ENCODE measurements around the gene CAST.

The CAST gene

GRCh38 chr5:96625365-96625764 lies 36.8 kb upstream of the CAST start:
- Histone ChIP-seq H3F3A (ENCODE audit: insufficient read depth, low read length) (no peaks in the 10 kb centered on the region), H3K4me3 (ENCODE audit: low read depth, low read length, poor library complexity, severe bottlenecking) (no peak overlapping the region), H3K27me3 (ENCODE audit: insufficient read depth, low read length) (no peaks in the 10 kb centered on the region), H3K79me2 (ENCODE audit: insufficient read depth, low read length) (no peaks in the 10 kb centered on the region), H3K4me1 (ENCODE audit: insufficient read depth, low read length, severe bottlenecking) (peaks cover 4% of the 10 kb centered on the region), H4K20me1 (ENCODE audit: insufficient read depth, low read length) (no peaks in the 10 kb centered on the region), H3K9ac (ENCODE audit: low read length) (no peak overlapping the region), H2AFZ (ENCODE audit: low read length) (no peak overlapping the region), H3K4me2 (ENCODE audit: low read length) (no peak overlapping the region), H3K36me3 (ENCODE audit: insufficient read depth, low read length) (no peaks in the 10 kb centered on the region), H3K9me3 (ENCODE audit: low read length) (no peaks in the 10 kb centered on the region), H3K27ac (ENCODE audit: low read depth, low read length, poor library complexity, severe bottlenecking) (no peak overlapping the region), H3K9me2 (ENCODE audit: low read depth, low read length) (no peaks in the 10 kb centered on the region)
- TF ChIP-seq, protein P1, sequence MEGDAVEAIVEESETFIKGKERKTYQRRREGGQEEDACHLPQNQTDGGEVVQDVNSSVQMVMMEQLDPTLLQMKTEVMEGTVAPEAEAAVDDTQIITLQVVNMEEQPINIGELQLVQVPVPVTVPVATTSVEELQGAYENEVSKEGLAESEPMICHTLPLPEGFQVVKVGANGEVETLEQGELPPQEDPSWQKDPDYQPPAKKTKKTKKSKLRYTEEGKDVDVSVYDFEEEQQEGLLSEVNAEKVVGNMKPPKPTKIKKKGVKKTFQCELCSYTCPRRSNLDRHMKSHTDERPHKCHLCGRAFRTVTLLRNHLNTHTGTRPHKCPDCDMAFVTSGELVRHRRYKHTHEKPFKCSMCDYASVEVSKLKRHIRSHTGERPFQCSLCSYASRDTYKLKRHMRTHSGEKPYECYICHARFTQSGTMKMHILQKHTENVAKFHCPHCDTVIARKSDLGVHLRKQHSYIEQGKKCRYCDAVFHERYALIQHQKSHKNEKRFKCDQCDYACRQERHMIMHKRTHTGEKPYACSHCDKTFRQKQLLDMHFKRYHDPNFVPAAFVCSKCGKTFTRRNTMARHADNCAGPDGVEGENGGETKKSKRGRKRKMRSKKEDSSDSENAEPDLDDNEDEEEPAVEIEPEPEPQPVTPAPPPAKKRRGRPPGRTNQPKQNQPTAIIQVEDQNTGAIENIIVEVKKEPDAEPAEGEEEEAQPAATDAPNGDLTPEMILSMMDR (IDR thresholded peaks at IDR 0.05; ENCODE audit: low read length), result no peak
- no peak for TF ChIP-seq EZH2 (IDR thresholded peaks at IDR 0.05; ENCODE audit: borderline replicate concordance, low read length)

GRCh38 chr5:96626956-96627355 lies 35.2 kb upstream of the CAST start:
- Histone ChIP-seq H3K79me2 (ENCODE audit: insufficient read depth, low read length) (no peaks in the 10 kb centered on the region), H4K20me1 (ENCODE audit: insufficient read depth, low read length) (no peaks in the 10 kb centered on the region), H3K4me2 (ENCODE audit: low read length) (no peak overlapping the region), H3K36me3 (ENCODE audit: insufficient read depth, low read length) (no peaks in the 10 kb centered on the region), H3K9me3 (ENCODE audit: low read length) (no peaks in the 10 kb centered on the region), H3F3A (ENCODE audit: insufficient read depth, low read length) (no peaks in the 10 kb centered on the region), H3K9ac (ENCODE audit: low read length) (no peak overlapping the region), H3K27me3 (ENCODE audit: insufficient read depth, low read length) (no peaks in the 10 kb centered on the region), H2AFZ (ENCODE audit: low read length) (no peak overlapping the region), H3K9me2 (ENCODE audit: low read depth, low read length) (no peaks in the 10 kb centered on the region), H3K4me1 (ENCODE audit: insufficient read depth, low read length, severe bottlenecking) (peaks cover 4% of the 10 kb centered on the region), H3K27ac (ENCODE audit: low read depth, low read length, poor library complexity, severe bottlenecking) (no peak overlapping the region), H3K4me3 (ENCODE audit: low read depth, low read length, poor library complexity, severe bottlenecking) (no peak overlapping the region)
- TF ChIP-seq, protein P1 (IDR thresholded peaks at IDR 0.05; ENCODE audit: low read length), result no peak
- no peak for TF ChIP-seq EZH2 (IDR thresholded peaks at IDR 0.05; ENCODE audit: borderline replicate concordance, low read length)

DNA sequence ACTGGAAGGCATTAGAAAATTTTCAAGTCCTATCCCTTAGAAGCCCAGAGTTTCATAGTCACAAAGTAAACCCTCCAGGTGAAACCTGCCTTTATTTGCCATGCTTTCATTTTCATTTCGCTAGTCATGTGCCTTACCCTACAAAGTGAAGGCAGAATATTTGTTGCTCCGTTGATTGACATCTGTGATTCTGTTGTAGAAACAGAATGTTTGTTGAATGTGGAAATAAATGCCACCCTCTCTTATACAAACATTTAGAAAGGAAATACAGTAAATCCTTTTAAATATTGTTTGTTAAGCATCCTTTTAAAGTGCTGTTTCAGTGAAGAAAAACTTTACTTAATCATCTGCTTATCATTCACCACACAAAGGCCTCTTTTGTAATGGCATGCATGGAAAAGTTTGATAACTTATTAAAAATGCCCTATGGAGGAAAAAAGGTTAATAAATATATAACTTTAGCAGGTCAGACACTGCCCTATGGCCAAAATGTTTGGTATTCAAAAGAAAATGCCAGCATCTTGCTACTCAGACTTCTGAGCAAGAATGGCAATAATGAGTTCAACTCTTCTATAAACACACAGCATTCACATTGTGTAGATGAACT lies 34.3 kb upstream of the CAST start:
- Histone ChIP-seq H2AFZ (ENCODE audit: low read length) (no peak overlapping the region), H3F3A (ENCODE audit: insufficient read depth, low read length) (no peaks in the 10 kb centered on the region), H3K27me3 (ENCODE audit: insufficient read depth, low read length) (no peaks in the 10 kb centered on the region), H3K4me2 (ENCODE audit: low read length) (peak overlapping the region; percentile 47), H3K4me3 (ENCODE audit: low read depth, low read length, poor library complexity, severe bottlenecking) (no peak overlapping the region), H4K20me1 (ENCODE audit: insufficient read depth, low read length) (no peaks in the 10 kb centered on the region), H3K9ac (ENCODE audit: low read length) (no peak overlapping the region), H3K36me3 (ENCODE audit: insufficient read depth, low read length) (no peaks in the 10 kb centered on the region), H3K9me2 (ENCODE audit: low read depth, low read length) (no peaks in the 10 kb centered on the region), H3K9me3 (ENCODE audit: low read length) (no peaks in the 10 kb centered on the region), H3K4me1 (ENCODE audit: insufficient read depth, low read length, severe bottlenecking) (peaks cover 4% of the 10 kb centered on the region), H3K79me2 (ENCODE audit: insufficient read depth, low read length) (no peaks in the 10 kb centered on the region), H3K27ac (ENCODE audit: low read depth, low read length, poor library complexity, severe bottlenecking) (no peak overlapping the region)
- no peak for TF ChIP-seq EZH2 (IDR thresholded peaks at IDR 0.05; ENCODE audit: borderline replicate concordance, low read length)
- TF ChIP-seq, protein P1 (IDR thresholded peaks at IDR 0.05; ENCODE audit: low read length), result no peak

All from OCI-LY1 (cell line).